GM23338 (cell line): Measurements from ENCODE around the gene ARHGEF3. TPM values are rescaled to one million over a fixed set of nuclear protein-coding genes. Genes with fewer than 3 reads are reported as not detected.

Experiments
- ATAC-seq: fragments of 200-7000 bp; cut with Tn5 transposase; 3 replicates; pipeline ENCODE4 v1.9.1; 2020
- DNase-seq: peaks from one replicate; pipeline ENCODE4 v3.0.0-alpha.2; 2015; ENCODE audit warnings: low spot score
- H2AFZ ChIP-seq: fragments of 200-600 bp; sonication (generic); 2 replicates; pipeline ENCODE4 v1.8.0; 2016; ENCODE audit warnings: antibody characterized with exemption, mild to moderate bottlenecking, moderate library complexity
- H3F3A ChIP-seq: fragments of 200-600 bp; sonication (generic); replicated peaks from 2 replicates; pipeline ENCODE4 v1.8.0; 2017; ENCODE audit warnings: antibody characterized with exemption, mixed run types, low read depth
- H3K27ac ChIP-seq: fragments of 200-600 bp; sonication (generic); 2 replicates; pipeline ENCODE4 v1.6.1; 2016; ENCODE audit warnings: low read depth
- H3K27me3 ChIP-seq: fragments of 200-600 bp; sonication (generic); 2 replicates; pipeline ENCODE4 v1.8.0; 2016; ENCODE audit warnings: mild to moderate bottlenecking, mixed run types, moderate library complexity; ENCODE audit not compliant: insufficient read depth
- H3K36me3 ChIP-seq: fragments of 200-600 bp; sonication (generic); 2 replicates; pipeline ENCODE4 v1.8.0; 2016; ENCODE audit warnings: mild to moderate bottlenecking; ENCODE audit not compliant: insufficient read depth
- H3K4me1 ChIP-seq: fragments of 200-600 bp; sonication (generic); 2 replicates; pipeline ENCODE4 v1.8.0; 2016; ENCODE audit warnings: mild to moderate bottlenecking, moderate library complexity; ENCODE audit not compliant: insufficient read depth
- H3K4me2 ChIP-seq: fragments of 200-600 bp; sonication (generic); 2 replicates; pipeline ENCODE4 v1.7.1; 2017; ENCODE audit warnings: mixed run types
- H3K4me3 ChIP-seq: fragments of 200-600 bp; sonication (generic); 2 replicates; pipeline ENCODE4 v1.6.1; 2016; ENCODE audit warnings: mixed run types
- H3K79me2 ChIP-seq: fragments of 200-600 bp; sonication (generic); replicated peaks from 2 replicates; pipeline ENCODE4 v1.8.0; 2017; ENCODE audit warnings: mild to moderate bottlenecking; ENCODE audit not compliant: insufficient read depth
- H3K9me2 ChIP-seq: fragments of 200-600 bp; sonication (generic); 2 replicates; pipeline ENCODE4 v1.8.0; 2017; ENCODE audit not compliant: insufficient read depth
- H4K20me1 ChIP-seq: fragments of 200-600 bp; sonication (generic); replicated peaks from 2 replicates; pipeline ENCODE4 v1.8.0; 2017; ENCODE audit warnings: mild to moderate bottlenecking; ENCODE audit not compliant: insufficient read depth
- H3K27ac Mint-ChIP-seq: 2 replicates; pipeline ENCODE4 v1.8.0; 2020; ENCODE audit warnings: inconsistent platforms, mild to moderate bottlenecking, moderate library complexity, mixed read lengths
- H3K27me3 Mint-ChIP-seq: 3 replicates; pipeline ENCODE4 v1.8.0; 2022; ENCODE audit warnings: low read depth, mild to moderate bottlenecking, moderate library complexity, mixed read lengths, inconsistent platforms; ENCODE audit not compliant: insufficient read depth, poor library complexity
- H3K36me3 Mint-ChIP-seq: 3 replicates; pipeline ENCODE4 v1.8.0; 2021; ENCODE audit warnings: low read depth, mild to moderate bottlenecking, inconsistent platforms, moderate library complexity, mixed read lengths
- H3K4me1 Mint-ChIP-seq: 3 replicates; pipeline ENCODE4 v1.8.0; 2020; ENCODE audit warnings: mild to moderate bottlenecking, inconsistent platforms, mixed read lengths
- H3K4me3 Mint-ChIP-seq: 3 replicates; pipeline ENCODE4 v1.8.0; 2021; ENCODE audit warnings: moderate library complexity, mild to moderate bottlenecking, inconsistent platforms, mixed read lengths
- H3K9me3 Mint-ChIP-seq: 3 replicates; pipeline ENCODE4 v1.8.0; 2020; ENCODE audit warnings: moderate library complexity, mild to moderate bottlenecking, inconsistent platforms, mixed read lengths
- CREB1 ChIP-seq: fragments of 250-450 bp; sonication (Bioruptor Pico); IDR thresholded peaks from 2 replicates; pipeline ENCODE4 v1.5.0; 2020; ENCODE audit warnings: low read depth, mild to moderate bottlenecking, moderate library complexity
- CTCF ChIP-seq, 2 experiments: fragments of 200-600 bp in 1 of 2; sonication (generic) in 1 of 2; conservative IDR thresholded peaks; 2 replicates each; pipeline versions ENCODE4 v1.5.1 to v1.6.1; 2016 to 2017; ENCODE audit warnings: antibody characterized with exemption in 2 of 2, low read depth in 2 of 2, mild to moderate bottlenecking in 2 of 2, moderate library complexity in 1 of 2
- EZH2 ChIP-seq: fragments of 200-600 bp; sonication (generic); IDR thresholded peaks from one replicate; pipeline ENCODE4 v1.8.0; 2017; ENCODE audit warnings: antibody characterized with exemption, mild to moderate bottlenecking, low read depth; ENCODE audit not compliant: unreplicated experiment
- EZH2phosphoT487 ChIP-seq: fragments of 200-600 bp; sonication (generic); IDR thresholded peaks from one replicate; pipeline ENCODE4 v1.8.1; 2018; ENCODE audit warnings: antibody characterized with exemption; ENCODE audit not compliant: unreplicated experiment
- JUNB ChIP-seq: IDR thresholded peaks from one replicate; pipeline ENCODE4 v1.6.1; 2016; ENCODE audit warnings: antibody characterized with exemption; ENCODE audit not compliant: unreplicated experiment
- NANOG ChIP-seq: IDR thresholded peaks from 2 replicates; pipeline ENCODE4 v1.6.1; 2016; ENCODE audit warnings: antibody characterized with exemption, borderline replicate concordance
- POLR2AphosphoS5 ChIP-seq: IDR thresholded peaks from 2 replicates; pipeline ENCODE4 v1.6.1; 2016; ENCODE audit warnings: antibody characterized with exemption, low read depth
- REST ChIP-seq: IDR thresholded peaks from one replicate; pipeline ENCODE4 v1.6.1; 2018; ENCODE audit warnings: antibody characterized with exemption; ENCODE audit not compliant: unreplicated experiment
- STAT1 ChIP-seq: IDR thresholded peaks from one replicate; pipeline ENCODE4 v1.6.1; 2016; ENCODE audit warnings: antibody characterized with exemption; ENCODE audit not compliant: unreplicated experiment
- ZNF114 ChIP-seq: fragments of 250-450 bp; sonication (Bioruptor Pico); IDR thresholded peaks from 2 replicates; pipeline ENCODE4 v1.5.0; 2020; ENCODE audit warnings: mild to moderate bottlenecking, moderate library complexity
- ZNF331 ChIP-seq: fragments of 250-450 bp; sonication (Bioruptor Pico); IDR thresholded peaks from 2 replicates; pipeline ENCODE4 v1.5.0; 2020; ENCODE audit warnings: low read depth, mild to moderate bottlenecking, moderate library complexity
- polyA plus RNA-seq: library from polyadenylated mRNA; unstranded; fragments of >200 nt; fragmentation: Nextera tagmentation; extraction: Ambion mirVana; gene quantifications from 2 replicates; pipeline ENCODE4 v1.2.1, GENCODE V29; 2016
- total RNA-seq: library from RNA; depleted of rRNA; stranded (reverse); fragments of >200 nt; shearing (Covaris generic); gene quantifications from 2 replicates; pipeline ENCODE4 v1.2.3, GENCODE V29; 2014
- TF ChIP-seq, protein P1 (sequence below): IDR thresholded peaks from 2 replicates; pipeline ENCODE4 v1.6.1; 2016; ENCODE audit warnings: antibody characterized with exemption
- TF ChIP-seq, protein P2 (sequence below): fragments of 250-450 bp; sonication (Bioruptor Pico); IDR thresholded peaks from 2 replicates; pipeline ENCODE4 v1.5.0; 2020; ENCODE audit warnings: mild to moderate bottlenecking, moderate library complexity

Gene ARHGEF3
- total and polyA plus RNA-seq, 2 experiments from 2014 or later, result 5.0 to 5.1 TPM

- no peak overlapping the region for H3K4me3 Mint-ChIP-seq
- no peak overlapping the region for H3K27ac ChIP-seq
- no peaks in the 10 kb centered on the region for H3K4me1 Mint-ChIP-seq
- H3K36me3 Mint-ChIP-seq, result no peaks in the 10 kb centered on the region
- no peaks in the 10 kb centered on the region for H3K36me3 ChIP-seq
- no peak overlapping the region for H3K4me2 ChIP-seq
- H3K4me1 ChIP-seq, result no peaks in the 10 kb centered on the region
- H3K9me2 ChIP-seq, result no peaks in the 10 kb centered on the region
- H4K20me1 ChIP-seq, result no peaks in the 10 kb centered on the region
- no peaks in the 10 kb centered on the region for H3K27me3 ChIP-seq
- H3K79me2 ChIP-seq, result no peaks in the 10 kb centered on the region
- no peaks in the 10 kb centered on the region for H3K9me3 Mint-ChIP-seq
- H3K27ac Mint-ChIP-seq, result no peak overlapping the region
- no peaks in the 10 kb centered on the region for H3F3A ChIP-seq
- no peak overlapping the region for H3K4me3 ChIP-seq
- TF ChIP-seq STAT1 (no peak), POLR2AphosphoS5 (no peak), REST (no peak), EZH2phosphoT487 (no peak), ZNF114 (CRISPR knock-in tag) (no peak), CREB1 (CRISPR knock-in tag) (no peak), JUNB (no peak), EZH2 (no peak), CTCF (conservative IDR thresholded peaks at IDR 0.05; ENCODE audit: low read depth in 2 of 2) (no peak), NANOG (no peak), ZNF331 (CRISPR knock-in tag) (no peak)
- TF ChIP-seq, protein P1, sequence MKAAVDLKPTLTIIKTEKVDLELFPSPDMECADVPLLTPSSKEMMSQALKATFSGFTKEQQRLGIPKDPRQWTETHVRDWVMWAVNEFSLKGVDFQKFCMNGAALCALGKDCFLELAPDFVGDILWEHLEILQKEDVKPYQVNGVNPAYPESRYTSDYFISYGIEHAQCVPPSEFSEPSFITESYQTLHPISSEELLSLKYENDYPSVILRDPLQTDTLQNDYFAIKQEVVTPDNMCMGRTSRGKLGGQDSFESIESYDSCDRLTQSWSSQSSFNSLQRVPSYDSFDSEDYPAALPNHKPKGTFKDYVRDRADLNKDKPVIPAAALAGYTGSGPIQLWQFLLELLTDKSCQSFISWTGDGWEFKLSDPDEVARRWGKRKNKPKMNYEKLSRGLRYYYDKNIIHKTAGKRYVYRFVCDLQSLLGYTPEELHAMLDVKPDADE, result no peak
- TF ChIP-seq, protein P2, sequence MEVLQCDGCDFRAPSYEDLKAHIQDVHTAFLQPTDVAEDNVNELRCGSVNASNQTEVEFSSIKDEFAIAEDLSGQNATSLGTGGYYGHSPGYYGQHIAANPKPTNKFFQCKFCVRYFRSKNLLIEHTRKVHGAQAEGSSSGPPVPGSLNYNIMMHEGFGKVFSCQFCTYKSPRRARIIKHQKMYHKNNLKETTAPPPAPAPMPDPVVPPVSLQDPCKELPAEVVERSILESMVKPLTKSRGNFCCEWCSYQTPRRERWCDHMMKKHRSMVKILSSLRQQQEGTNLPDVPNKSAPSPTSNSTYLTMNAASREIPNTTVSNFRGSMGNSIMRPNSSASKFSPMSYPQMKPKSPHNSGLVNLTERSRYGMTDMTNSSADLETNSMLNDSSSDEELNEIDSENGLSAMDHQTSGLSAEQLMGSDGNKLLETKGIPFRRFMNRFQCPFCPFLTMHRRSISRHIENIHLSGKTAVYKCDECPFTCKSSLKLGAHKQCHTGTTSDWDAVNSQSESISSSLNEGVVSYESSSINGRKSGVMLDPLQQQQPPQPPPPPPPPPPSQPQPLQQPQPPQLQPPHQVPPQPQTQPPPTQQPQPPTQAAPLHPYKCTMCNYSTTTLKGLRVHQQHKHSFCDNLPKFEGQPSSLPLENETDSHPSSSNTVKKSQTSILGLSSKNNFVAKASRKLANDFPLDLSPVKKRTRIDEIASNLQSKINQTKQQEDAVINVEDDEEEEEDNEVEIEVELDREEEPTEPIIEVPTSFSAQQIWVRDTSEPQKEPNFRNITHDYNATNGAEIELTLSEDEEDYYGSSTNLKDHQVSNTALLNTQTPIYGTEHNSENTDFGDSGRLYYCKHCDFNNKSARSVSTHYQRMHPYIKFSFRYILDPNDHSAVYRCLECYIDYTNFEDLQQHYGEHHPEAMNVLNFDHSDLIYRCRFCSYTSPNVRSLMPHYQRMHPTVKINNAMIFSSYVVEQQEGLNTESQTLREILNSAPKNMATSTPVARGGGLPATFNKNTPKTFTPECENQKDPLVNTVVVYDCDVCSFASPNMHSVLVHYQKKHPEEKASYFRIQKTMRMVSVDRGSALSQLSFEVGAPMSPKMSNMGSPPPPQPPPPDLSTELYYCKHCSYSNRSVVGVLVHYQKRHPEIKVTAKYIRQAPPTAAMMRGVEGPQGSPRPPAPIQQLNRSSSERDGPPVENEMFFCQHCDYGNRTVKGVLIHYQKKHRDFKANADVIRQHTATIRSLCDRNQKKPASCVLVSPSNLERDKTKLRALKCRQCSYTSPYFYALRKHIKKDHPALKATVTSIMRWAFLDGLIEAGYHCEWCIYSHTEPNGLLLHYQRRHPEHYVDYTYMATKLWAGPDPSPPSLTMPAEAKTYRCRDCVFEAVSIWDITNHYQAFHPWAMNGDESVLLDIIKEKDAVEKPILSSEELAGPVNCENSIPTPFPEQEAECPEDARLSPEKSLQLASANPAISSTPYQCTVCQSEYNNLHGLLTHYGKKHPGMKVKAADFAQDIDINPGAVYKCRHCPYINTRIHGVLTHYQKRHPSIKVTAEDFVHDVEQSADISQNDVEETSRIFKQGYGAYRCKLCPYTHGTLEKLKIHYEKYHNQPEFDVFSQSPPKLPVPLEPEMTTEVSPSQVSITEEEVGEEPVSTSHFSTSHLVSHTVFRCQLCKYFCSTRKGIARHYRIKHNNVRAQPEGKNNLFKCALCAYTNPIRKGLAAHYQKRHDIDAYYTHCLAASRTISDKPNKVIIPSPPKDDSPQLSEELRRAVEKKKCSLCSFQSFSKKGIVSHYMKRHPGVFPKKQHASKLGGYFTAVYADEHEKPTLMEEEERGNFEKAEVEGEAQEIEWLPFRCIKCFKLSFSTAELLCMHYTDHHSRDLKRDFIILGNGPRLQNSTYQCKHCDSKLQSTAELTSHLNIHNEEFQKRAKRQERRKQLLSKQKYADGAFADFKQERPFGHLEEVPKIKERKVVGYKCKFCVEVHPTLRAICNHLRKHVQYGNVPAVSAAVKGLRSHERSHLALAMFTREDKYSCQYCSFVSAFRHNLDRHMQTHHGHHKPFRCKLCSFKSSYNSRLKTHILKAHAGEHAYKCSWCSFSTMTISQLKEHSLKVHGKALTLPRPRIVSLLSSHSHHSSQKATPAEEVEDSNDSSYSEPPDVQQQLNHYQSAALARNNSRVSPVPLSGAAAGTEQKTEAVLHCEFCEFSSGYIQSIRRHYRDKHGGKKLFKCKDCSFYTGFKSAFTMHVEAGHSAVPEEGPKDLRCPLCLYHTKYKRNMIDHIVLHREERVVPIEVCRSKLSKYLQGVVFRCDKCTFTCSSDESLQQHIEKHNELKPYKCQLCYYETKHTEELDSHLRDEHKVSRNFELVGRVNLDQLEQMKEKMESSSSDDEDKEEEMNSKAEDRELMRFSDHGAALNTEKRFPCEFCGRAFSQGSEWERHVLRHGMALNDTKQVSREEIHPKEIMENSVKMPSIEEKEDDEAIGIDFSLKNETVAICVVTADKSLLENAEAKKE, result no peak
- no peak overlapping the region for H2AFZ ChIP-seq
- no peaks in the 10 kb centered on the region for H3K27me3 Mint-ChIP-seq
- DNase-seq, result no peak
- no peak for ATAC-seq
Observed at GRCh38 chr3:56742887-56743286, 58.9 kb downstream of the ARHGEF3 start.
